AG04450 (cell line): ENCODE results near the gene SAPCD2. TPM values are rescaled to one million over a fixed set of nuclear protein-coding genes. Genes with fewer than 3 reads are reported as not detected.

Source experiments
- CTCF ChIA-PET: fragments of 300-600, 350-600 bp; formaldehyde crosslinking; extraction: SDS; loops from one replicate; lab custom pipeline; 2022; ENCODE audit warnings: antibody characterized with exemption, inconsistent platforms; lab: Charles Lee
- POLR2A ChIA-PET: fragments of 350-600 bp; formaldehyde crosslinking; extraction: SDS; loops from one replicate; lab custom pipeline; 2021; ENCODE audit warnings: antibody characterized with exemption, inconsistent platforms; lab: Yijun Ruan, JAX
- DNase-seq: peaks from one replicate; pipeline ENCODE4 v3.0.0-alpha.2; 2011; ENCODE audit warnings: low read depth, low spot score
- H3K27ac ChIP-seq: one replicate; pipeline ENCODE4 v1.5.1; 2012; ENCODE audit warnings: low read depth, low read length, control low read depth
- H3K27me3 ChIP-seq: one replicate; pipeline ENCODE4 v1.6.0; 2012; ENCODE audit warnings: low read length; ENCODE audit not compliant: control insufficient read depth, insufficient read depth
- H3K4me3 ChIP-seq: 2 replicates; pipeline ENCODE4 v1.5.1; 2011; ENCODE audit warnings: mild to moderate bottlenecking, low read depth, low read length, control low read depth
- H3K9me3 ChIP-seq: 2 replicates; pipeline ENCODE4 v1.5.1; 2012; ENCODE audit warnings: low read length; ENCODE audit not compliant: control insufficient read depth, insufficient read depth
- CTCF ChIP-seq: IDR thresholded peaks from 2 replicates; pipeline ENCODE4 v1.5.1; 2011; ENCODE audit warnings: low read depth, low read length, control low read depth, inconsistent platforms
- polyA plus RNA-seq: library from polyadenylated mRNA; depleted of rRNA; stranded (reverse); fragments of >200 nt; gene quantifications from 2 replicates; pipeline ENCODE4 v1.2.3, GENCODE V29; 2011

The SAPCD2 gene
- polyA plus RNA-seq, 1 experiment = 1.5 TPM

- Histone ChIP-seq H3K4me3 (no peak overlapping the region), H3K27ac (no peak overlapping the region), H3K9me3 (no peaks in the 10 kb centered on the region), H3K27me3 (no peaks in the 10 kb centered on the region)
- no peak for DNase-seq
- ChIA-PET CTCF (interaction anchor here (0.7 kb wide), 1 partner anchor 149 kb away, joined by 3 read pairs; no protein-coding TSS in a partner anchor), POLR2A (interaction anchor here (2.1 kb wide), 1 partner anchor 100 kb away, joined by 12 read pairs; the partner anchor contains the start of genes ANAPC2 and SSNA1)
- TF ChIP-seq CTCF = no peak
These were observed 17.8 kb upstream of the SAPCD2 start for GRCh38 chr9:137088121-137088520.

- no peak for DNase-seq
- ChIA-PET CTCF (interaction anchor here (0.7 to 1.7 kb wide), 3 partner anchors 41 to 149 kb away, joined by 3 to 6 read pairs (median 5); no protein-coding TSS in a partner anchor), POLR2A (interaction anchor here (0.7 to 2.1 kb wide), 11 partner anchors 8 to 359 kb away, joined by 3 to 12 read pairs (median 5); partner anchors contain the start of genes ANAPC2, NPDC1, RNF224 and SSNA1)
- Histone ChIP-seq H3K27me3 (no peaks in the 10 kb centered on the region), H3K9me3 (no peaks in the 10 kb centered on the region), H3K4me3 (peak overlapping the region; percentile 76), H3K27ac (no peak overlapping the region)
- TF ChIP-seq CTCF = no peak
These were observed 17.1 kb upstream of the SAPCD2 start for GRCh38 chr9:137087409-137087925.

- CTCF ChIA-PET = interaction anchor here (0.6 to 1.7 kb wide), 5 partner anchors 19 to 314 kb away, joined by 4 to 7 read pairs (median 5); no protein-coding TSS in a partner anchor
- POLR2A ChIA-PET = interaction anchor here (0.6 to 2.1 kb wide), 19 partner anchors 9 to 393 kb away, joined by 3 to 12 read pairs (median 4); partner anchors contain the start of genes ANAPC2, NPDC1, RNF224 and SSNA1
- Histone ChIP-seq H3K9me3 (no peaks in the 10 kb centered on the region), H3K27ac (peak within 1 kb of the TSS; percentile 75), H3K27me3 (no peaks in the 10 kb centered on the region), H3K4me3 (peak within 1 kb of the TSS; percentile 76)
- DNase-seq = peak; percentile 97
- no peak for TF ChIP-seq CTCF
These were observed 16.4 kb upstream of the SAPCD2 start, which contains the start of gene MAN1B1 for GRCh38 chr9:137086531-137087408. MAN1B1 (plus strand) TSS chr9:137086985; CDS start chr9:137087000, 15 bp downstream.

GRCh38 chr9:137085920-137086530, 15.7 kb upstream of the SAPCD2 start:
- no peaks in the 10 kb centered on the region for H3K9me3 ChIP-seq
- POLR2A ChIA-PET = interaction anchor here (0.6 to 2.1 kb wide), 13 partner anchors 13 to 393 kb away, joined by 3 to 12 read pairs (median 4); partner anchors contain the start of genes ANAPC2, NPDC1, RNF224 and SSNA1
- DNase-seq = no peak
- H3K27ac ChIP-seq = peak overlapping the region; percentile 65
- TF ChIP-seq CTCF = no peak
- peak overlapping the region; percentile 76 for H3K4me3 ChIP-seq
- H3K27me3 ChIP-seq = no peaks in the 10 kb centered on the region
- CTCF ChIA-PET = interaction anchor here (0.6 to 1.7 kb wide), 5 partner anchors 18 to 313 kb away, joined by 4 to 7 read pairs (median 5); no protein-coding TSS in a partner anchor
